GM18499 (cell line): ENCODE data around the gene PLEKHA6.

Source experiments
- ATAC-seq: cut with Tn5 transposase; IDR thresholded peaks from one replicate; pipeline ENCODE4 v1.9.1; 2021; ENCODE audit warnings: moderate number of reproducible peaks; ENCODE audit not compliant: insufficient read depth, unreplicated experiment

Gene PLEKHA6, protein sequence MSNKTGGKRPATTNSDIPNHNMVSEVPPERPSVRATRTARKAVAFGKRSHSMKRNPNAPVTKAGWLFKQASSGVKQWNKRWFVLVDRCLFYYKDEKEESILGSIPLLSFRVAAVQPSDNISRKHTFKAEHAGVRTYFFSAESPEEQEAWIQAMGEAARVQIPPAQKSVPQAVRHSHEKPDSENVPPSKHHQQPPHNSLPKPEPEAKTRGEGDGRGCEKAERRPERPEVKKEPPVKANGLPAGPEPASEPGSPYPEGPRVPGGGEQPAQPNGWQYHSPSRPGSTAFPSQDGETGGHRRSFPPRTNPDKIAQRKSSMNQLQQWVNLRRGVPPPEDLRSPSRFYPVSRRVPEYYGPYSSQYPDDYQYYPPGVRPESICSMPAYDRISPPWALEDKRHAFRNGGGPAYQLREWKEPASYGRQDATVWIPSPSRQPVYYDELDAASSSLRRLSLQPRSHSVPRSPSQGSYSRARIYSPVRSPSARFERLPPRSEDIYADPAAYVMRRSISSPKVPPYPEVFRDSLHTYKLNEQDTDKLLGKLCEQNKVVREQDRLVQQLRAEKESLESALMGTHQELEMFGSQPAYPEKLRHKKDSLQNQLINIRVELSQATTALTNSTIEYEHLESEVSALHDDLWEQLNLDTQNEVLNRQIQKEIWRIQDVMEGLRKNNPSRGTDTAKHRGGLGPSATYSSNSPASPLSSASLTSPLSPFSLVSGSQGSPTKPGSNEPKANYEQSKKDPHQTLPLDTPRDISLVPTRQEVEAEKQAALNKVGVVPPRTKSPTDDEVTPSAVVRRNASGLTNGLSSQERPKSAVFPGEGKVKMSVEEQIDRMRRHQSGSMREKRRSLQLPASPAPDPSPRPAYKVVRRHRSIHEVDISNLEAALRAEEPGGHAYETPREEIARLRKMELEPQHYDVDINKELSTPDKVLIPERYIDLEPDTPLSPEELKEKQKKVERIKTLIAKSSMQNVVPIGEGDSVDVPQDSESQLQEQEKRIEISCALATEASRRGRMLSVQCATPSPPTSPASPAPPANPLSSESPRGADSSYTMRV

DNA sequence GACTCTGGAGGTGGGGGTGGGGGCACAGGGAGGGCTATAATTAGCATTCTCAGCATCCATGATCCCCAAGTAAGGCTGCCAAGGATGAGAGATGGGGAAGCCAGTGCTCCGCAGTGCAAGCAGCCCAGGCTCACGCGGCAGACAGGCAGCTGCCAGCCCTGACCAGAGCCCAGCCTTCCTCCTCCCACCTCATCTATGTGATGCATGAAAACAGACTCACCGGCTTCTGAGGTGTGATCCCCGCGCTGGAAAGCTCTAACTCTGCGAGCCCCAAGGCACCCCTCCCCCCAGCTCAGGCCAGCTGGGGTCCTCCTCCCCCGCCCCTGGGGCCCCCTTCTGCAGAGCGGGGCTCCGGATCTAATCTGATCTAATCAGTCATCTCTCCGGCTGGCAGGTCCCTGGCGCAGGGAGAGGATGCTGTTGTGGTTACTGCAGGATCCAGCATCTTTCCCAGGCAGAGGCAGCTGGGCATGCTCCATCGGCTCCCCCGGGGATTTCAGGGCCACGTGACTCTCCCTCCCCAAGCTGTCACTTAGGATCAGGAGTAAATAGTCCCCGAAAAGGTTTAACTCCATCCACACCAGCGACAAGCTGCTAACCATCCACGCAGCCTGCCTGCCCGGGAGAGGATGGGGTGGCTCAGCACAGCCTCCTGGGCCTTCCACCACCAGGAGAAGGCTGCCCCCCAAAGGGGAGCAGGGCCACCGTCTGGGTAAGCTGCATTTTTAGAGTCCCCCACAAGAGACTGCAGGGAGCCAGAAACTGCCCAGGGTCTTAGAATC is at the start of gene PLEKHA6:
Gene PLEKHA6 (minus strand): TSS at position 456 of the 782 bp plus-strand sequence. CDS start 86,202 bp downstream, outside the sequence.
- no peak for ATAC-seq

DNA sequence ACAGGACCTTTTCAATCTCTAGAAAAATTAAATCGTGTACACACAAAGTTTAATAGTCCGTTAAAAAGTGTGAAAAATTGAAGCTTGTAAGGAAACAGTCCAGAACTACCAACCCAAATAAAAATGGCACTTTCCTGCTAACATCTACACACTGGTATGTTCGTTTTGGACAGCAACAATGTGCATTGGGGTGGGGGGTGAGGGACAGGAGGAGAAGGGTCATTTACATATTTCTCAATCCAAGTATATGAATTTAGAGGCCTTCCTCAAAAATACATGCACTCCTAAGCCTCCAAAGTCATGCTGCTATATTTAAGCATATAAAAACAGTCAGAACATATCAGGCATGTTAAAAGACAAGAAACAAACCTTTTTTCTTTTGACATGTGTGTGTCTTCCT is 49.4 kb upstream of the PLEKHA6 start:
- ATAC-seq: no peak

- ATAC-seq: no peak
These were observed 48.9 kb upstream of the PLEKHA6 start for GRCh38 chr1:204408602-204409001.

DNA sequence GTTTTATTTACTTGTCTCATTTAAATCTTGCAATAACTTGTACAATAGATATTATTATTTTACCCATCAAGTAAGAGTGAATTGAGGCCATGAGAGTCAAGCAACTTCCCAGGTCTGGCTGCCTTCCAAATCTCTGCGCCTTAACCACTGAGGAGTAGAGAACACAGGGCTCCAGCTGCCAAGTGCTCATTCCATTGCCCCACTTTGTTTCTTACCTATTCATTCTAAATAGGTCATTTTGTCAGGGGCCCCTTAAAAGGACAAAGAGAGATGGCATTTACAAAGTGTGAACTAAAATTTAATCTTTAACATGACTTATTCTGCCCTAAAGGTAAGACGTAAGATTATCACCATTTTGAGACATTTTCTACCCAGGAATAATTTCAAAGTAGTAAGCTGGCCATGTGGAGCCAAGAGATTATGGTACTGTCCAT is 48.4 kb upstream of the PLEKHA6 start:
- ATAC-seq: no peak

- no peak for ATAC-seq
These were observed 47.7 kb upstream of the PLEKHA6 start for GRCh38 chr1:204407295-204407971.

GRCh38 chr1:204406621-204407020 is 46.9 kb upstream of the PLEKHA6 start:
- no peak for ATAC-seq

DNA sequence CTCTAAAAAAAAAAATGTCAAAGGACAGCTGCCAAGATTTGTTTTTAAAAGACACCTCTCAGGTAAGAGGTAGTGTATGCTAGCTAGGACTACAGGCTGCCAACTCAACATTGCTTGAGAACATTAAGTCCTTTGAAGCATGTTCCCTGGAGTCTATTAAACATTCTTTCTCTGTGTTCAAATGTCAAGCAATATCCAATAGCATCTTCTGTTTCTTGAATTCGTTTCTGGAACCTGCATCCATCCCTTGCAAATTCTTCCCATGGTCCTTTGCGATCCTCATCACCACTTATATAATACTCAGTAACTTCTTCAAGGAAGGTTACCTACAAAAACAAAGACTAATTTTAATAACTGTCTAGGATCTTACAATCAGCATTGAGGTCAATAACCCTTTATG is 46.3 kb upstream of the PLEKHA6 start:
- ATAC-seq: no peak

- no peak for ATAC-seq
These were observed 44.9 kb upstream of the PLEKHA6 start for GRCh38 chr1:204404629-204405028.

DNA sequence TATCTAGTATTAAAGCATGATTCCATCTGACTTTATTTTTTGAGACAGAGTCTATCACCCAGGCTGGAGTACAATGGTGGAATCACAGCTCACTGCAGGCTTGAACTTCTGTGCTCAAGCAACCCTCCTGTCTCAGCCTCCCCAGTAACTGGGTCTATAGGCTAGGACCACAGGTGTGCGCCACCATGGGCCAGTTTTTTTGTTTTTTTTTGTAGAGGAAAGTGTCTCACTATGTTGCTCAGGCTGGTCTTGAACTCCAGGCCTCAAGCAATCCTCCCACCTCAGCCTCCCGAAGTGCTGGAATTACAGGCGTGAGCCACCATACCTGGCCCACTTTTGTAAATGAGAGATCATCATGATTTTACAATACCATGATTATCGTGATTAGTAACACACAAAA is 42.7 kb upstream of the PLEKHA6 start:
- no peak for ATAC-seq

GRCh38 chr1:204401730-204402129 is 42.0 kb upstream of the PLEKHA6 start:
- no peak for ATAC-seq

- no peak for ATAC-seq
These were observed 41.3 kb upstream of the PLEKHA6 start for GRCh38 chr1:204400882-204401510.

DNA sequence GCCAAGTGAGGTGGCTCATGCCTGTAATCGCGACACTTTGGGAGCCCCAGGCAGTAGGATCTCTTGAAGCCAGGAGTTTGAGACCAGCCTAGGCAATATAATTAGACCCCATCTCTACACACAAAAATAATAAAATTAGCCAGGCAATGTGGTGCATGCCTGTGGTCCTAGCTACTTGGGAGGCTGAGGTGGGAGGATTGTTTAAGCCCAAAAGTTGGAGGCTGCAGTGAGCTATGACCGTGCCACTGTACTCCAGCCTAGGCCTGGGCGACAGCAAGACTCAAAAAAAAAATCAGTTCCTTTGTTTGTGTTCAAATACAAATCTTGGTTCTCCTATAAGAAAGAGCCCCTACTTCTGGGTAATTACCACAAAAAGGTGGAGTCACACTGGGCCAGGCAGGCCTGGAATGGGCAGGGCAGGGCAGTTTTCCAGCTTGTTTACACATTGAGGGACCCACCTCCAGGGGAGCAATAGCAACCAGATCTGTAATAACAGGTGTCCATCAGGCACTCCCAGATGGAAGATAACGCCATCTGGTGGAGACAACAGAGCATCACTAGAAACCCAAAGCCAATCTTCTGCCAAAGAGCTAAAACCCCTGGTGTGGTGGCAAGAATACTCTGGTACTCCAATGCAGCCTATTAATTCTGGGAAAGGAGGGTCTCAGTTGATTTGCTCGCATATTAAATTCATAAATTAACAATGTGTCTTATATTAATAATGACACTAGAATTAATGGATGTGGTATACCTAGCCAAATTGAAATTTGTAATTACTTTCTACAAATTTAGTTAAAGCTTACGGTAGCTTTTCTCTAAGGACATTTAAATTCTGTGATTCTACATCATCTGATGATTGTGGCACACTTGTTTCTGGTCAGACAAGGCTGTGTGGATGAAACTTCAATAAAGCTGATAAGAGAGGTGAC is 38.7 kb upstream of the PLEKHA6 start:
- ATAC-seq: no peak

- ATAC-seq: no peak
These were observed 36.4 kb upstream of the PLEKHA6 start for GRCh38 chr1:204396015-204396583.

DNA sequence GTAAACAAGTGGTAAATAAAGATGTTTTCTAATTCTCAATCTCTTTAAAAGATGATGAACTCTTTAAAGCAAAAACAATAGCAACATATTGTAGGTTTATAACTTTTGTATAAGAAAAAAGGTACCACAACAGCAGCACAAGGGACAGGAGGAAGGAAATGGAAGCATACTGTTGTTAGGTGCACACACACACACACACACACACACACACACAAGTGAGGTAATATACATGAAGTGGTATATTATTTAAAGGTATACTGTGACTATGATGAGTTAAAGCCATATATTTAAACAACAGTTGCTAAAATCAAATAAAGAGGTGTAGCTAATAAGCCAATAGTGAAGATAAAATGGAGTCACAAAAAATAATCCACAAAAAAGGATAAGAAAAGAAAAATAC is 31.9 kb upstream of the PLEKHA6 start:
- no peak for ATAC-seq

DNA sequence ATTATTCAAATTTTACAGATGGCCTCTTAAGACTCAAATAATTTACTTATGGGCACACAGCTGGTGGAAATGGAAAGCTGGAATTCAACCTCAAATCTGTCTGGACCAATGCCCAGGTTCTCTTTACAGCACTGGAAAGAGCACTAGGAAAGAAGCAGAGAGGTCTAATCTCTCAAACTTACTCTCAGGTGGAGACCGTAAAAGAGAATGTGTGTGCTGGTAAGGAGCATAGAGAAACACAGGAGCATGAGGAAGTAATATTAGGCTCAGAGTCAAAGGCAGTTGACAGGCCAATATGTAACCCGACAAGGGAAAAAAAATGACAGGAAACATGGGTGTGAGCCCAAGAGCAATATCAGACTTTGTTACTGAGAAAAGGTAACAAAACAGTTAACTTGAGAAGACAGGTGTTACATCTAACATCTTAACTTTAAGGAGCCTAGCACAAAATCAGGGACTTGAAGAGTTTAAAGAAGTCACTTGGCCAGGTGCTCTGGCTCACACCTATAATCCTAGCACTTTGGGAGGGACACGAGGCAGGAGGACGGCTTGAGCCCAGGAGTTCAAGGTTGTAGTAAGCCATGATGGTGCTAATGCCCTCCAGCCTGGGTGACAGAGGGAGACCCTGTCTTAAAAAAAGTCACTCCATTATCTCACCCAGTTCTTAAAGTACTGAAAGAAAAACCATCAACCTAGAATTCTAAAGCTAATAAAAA is 31.2 kb upstream of the PLEKHA6 start:
- no peak for ATAC-seq

GRCh38 chr1:204385727-204386126 is 26.0 kb upstream of the PLEKHA6 start:
- ATAC-seq: no peak

DNA sequence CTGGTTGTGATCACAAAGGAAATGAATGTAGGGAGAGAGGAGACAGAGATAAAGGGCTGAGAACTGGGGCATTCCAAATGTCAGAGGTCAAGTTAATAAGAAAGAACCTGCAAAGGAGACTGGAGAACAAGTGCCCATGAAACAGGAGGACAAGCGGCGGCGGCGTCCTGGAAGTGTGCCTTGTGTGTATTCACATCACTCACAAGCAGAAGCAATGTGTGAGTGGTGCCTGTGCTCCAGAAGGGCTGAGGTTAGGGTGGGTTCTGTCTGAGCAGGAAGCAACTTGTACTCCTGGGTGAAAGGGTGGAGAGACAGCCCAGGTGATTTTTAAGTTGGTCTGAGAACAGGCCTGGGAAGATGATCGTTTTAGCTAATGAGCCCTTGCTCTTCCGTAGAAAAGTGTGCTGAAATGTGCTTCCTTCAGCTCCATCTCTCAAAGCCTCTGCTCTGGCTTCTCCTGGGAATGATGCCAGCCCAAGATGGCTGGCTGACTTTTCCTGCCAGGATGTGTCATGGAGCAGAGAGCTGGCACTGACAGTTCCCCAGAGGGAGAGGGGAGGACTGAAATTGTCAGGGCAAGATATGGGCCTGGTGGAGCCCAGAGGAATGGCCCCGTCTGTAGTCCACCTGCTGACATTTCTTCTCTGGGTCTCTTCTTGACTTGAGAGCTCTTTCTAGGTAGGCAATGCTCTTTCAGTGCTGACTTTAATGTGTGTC is 25.1 kb upstream of the PLEKHA6 start:
- ATAC-seq: no peak
